Stimulated activated CD8-positive, alpha-beta memory T cell treated with anti-CD3 and anti-CD28 coated beads, Interleukin-7, amount 100 ng/mL, for 4 hours (primary cell): ENCODE results near the gene ARHGEF7.

Source experiments
- DNase-seq, 2 donors: peaks; one replicate each; pipeline ENCODE4 v3.0.0-alpha.2; 2020; ENCODE audit warnings: low read depth in 2 of 2

Gene ARHGEF7

DNA sequence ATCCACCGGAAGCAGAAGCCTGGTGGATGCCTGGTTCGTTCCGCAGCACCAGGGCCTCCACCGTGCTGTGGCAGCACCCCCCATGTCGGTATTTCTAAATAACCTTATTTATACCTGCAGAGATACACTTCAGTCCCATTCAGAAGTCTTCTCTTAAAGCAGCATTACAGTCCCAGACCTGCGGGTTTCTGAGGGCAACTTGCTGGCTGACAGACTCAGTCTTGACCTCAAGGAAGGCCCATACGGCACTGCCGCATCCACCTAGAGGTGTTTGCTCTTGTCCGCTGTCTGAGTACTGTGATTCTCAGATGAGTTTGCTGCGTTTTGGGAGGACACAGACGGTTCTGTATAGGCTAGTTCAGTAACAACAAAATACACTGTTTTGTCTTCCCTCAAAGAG lies 188.4 kb downstream of the ARHGEF7 start:
- no peak for DNase-seq

- no peak for DNase-seq
These were observed 189.0 kb downstream of the ARHGEF7 start for GRCh38 chr13:111304041-111304544.

DNA sequence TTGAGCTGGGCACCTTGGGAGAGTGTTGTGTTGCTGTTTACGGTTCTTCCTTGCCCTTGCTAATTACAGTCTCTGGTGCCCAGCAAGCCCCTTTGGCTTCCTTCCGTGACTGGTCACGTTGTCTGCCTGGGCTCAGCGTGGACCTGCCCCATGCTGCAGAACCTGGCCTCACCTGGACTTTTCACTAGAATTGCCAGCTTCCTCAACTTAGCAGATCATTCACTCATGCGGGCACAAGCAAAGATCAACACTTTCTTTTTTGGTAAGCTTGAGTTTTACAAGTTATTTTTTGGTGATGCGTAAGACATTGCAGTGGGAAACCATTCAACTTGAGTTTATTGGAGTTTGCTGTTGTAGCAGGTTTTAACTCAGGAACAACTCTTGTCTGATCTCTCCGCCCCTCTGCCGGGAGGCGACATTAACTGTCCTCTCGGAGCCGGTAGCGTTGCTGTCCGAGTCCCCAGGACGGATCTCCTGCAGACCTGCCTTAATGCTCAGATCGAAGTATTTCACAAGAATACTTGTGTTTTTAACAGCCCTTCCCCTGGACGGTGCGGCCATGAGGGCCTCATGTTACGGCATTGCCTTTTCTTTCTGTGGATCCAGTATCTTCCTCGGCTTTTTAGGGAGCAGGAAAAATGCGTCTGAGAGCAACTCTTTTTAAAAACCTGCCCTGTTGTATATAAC lies 189.6 kb downstream of the ARHGEF7 start:
- DNase-seq, result no peak

DNA sequence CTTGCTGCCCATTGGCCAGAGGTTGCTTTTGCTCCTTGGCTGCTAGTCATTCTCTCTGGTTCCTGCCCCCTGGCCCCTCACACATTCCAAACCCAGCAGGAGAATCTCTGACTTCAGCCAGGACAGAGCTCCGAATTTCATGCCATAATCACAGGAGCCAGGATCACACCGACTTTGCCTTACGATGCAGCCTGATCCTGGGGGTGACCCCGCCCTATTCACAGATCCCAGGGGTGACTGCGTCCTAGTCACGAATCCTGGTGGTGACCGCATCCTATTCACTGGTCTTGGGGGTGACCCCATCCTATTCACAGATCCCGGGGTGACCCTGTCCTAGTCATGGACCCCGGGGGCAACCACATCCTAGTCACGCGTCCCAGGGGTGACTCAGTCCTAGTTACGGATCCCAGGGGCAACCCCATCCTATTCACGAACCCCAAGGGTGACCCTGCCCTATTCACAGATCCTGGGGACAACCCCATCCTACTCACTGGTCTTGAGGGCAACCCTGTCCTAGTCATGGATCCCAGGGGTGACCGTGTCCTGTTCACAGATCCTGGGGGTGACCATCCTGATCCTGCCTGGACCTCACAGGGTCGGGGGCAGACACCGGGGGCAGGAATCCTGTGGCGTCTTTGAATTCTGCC lies 198.0 kb downstream of the ARHGEF7 start:
- no peak for DNase-seq

DNA sequence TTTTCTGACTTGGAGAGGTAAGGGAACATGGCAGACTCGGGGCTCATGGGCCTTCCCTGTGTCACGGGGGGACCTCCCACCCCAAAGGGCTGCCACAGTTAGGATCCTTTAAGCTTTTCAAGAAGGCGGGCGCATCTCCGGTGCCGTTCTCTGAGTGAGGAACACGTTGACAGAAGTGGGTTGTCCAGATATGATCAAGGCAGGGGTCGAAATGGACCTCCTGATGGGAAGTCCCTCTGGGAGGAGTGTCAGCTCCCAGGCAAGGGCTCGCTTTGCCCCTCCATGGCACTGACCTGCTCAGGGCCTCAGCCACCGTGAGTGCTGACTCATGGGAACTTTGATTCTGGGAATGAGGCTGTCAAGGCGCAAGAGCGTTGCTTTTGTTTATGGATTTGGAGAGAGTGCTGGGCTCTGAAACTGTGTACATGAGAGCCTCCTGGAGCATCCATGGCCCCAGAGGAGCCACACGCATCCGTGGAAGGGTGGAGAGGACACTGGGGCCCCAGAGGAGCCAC lies 198.9 kb downstream of the ARHGEF7 start:
- no peak for DNase-seq

DNA sequence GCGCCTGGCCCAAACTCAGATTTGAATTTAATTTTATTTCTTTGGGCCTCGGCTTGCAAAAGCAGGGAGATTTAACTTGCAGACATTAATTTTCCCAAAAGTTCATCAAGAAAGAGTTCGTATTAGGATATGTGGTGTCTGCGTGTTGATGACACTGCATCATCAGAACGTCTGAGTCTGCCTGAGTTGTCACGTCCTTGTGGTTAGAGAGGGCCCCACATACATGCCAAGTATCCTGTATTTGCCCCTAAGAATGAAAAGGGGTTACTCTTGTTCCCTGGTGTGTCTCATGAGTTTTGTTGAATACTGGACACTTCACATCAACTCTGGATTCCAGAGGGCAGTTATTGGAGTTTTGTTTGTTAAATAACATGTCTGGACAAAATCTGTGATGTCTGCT lies 199.7 kb downstream of the ARHGEF7 start:
- DNase-seq, result no peak

DNA sequence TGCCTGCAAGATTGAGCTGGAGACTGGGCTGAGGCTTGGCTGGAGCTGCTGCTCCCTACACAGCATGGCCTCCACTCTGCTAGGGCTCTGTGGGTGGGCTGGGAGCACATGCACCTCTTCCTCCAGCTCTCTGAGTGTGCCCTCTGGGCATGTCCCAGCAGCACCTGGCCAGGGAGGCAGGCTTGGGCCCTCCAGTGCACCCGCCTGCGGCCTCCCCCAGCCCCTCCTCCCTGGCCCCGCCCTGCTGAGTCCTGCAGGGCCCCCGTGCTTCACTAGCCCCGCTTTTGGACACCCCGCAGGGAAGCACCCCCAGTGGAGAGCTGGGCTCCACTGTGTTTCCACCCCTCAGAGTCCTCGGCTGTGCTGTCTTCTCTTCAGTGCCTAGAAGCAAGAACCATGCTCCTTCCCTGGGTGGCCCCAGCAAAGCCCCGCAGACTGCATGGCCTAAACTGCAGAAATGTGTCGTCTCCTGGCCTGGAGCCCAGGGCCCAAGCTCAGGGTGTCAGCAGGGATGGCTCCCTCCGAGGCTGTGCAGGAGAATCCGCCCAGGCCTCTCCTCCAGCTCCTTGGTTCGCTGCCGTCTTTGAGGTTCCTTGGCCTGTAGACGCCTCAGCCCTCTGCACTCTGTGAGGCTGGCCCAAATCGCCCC lies 200.4 kb downstream of the ARHGEF7 start:
- DNase-seq, result no peak

- no peak for DNase-seq
These were observed 201.1 kb downstream of the ARHGEF7 start for GRCh38 chr13:111316161-111316730.

GRCh38 chr13:111317042-111317550 lies 202.0 kb downstream of the ARHGEF7 start:
- DNase-seq, result no peak

DNA sequence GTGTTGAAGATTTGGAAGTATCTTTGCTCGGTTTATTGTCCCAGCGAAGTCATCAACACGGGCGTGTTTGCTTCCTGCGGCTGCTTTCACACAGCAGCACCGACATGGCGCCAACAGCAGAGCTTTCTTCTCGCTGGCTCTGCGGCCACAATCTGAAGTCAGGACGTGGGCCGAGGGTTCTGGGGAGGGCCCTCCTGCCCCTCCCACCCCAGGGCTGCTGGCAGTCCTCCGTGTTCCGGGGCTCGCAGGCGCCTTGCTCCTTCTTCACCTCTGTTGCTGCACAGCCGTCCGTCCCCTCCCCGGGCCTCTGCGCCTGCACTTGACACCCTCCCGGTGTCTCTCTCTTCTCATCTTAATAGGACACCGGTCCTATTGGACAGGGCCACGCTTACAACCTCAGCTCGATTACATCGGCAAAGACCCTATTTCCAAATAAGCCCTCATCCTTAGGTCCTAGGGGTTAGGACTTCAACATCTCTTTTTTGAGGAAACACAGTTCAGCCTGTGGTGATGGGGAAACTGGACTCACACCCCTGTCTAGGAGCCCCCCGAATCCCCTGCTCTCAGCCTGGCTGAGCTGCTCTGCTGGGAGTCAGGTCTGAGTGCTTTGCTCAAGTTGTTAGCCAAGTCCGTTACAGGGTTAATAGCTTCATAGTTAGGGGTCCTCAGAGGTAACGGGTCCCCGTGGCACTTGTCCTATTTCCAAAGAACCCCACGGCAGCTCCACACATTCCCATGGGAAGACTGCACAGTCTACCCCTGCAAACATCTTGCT lies 202.6 kb downstream of the ARHGEF7 start:
- DNase-seq, result no peak

DNA sequence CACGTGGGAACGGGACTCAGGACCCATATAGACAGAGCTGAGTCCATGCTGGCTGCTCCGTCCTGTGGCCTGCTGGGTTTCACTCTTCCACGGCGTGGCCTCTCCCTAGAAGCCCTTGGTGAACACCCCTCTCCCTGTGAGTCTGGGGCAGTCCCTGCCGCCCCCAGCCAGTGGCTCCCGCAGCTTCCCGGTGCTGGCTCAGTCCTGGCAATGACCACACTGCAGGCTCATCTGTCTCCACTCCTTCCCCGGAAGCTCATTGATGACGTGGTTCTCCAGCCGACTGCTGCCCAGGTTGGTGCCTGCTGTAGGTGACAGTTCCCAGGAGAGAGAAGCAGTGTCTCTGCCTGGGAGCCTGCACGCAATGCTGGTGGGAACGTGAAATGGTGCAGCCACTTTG lies 203.3 kb downstream of the ARHGEF7 start:
- no peak for DNase-seq

DNA sequence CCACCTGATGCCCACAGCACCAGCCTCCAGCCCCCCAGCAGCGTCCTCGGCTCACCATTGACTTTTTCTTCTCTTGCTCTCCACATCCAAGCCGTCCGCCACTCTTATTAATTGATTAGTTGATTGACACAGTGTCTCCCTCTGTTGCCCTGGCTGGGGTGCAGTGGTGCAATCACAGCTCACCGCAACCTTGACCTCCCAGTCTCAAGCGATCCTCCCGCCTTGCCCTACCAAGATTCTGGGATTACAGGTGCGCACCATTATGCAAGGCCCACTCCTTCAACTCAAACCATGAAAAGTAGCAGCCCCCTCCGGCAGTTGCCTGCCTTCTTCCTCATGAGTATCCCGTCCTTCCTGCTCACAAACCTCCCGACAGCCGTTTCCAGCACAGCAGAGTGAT lies 204.4 kb downstream of the ARHGEF7 start:
- no peak for DNase-seq

DNA sequence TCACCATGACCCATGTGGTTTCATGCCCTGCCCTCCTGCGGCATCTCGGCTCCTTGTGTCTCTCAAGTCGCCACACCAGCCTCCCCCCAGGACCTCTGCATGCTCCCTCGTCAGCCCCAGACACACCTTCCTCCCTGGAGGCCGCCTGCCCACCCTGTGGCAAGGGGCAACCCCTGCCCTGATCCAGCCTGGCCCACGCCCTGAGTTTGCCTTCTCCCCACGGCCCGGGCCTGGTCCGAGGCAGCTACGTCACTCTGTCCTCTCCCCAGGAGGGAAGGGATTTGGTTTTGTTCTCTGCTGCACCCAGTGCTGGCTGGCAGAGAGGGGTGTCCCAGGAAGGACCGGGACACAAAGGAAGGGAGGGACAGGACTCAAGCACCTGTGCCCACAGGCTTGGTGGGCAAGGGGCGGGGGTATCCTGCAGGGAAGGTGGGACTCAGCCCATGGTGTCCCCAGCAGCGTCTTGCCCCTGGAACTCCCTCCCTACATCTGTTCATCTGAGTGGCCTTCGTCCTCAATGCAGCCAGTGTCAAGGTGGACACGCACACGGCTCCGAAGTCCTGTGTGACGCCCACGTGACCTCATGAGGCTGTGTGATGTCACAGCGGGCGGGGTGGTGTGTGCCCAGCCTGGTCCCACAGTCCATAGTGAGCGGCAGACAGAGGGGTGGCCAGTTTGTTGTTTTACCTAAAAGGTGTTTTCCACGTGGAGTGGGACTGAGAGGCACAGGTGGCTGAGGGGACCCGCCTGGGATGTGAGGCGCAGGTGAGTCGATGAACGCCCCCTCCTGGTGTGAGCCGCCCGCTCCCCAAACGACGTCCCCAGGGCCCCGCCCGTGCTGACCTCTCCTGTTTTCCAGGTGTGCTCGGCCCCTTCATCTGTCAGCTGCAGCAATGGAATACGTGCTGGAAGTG lies 205.1 kb downstream of the ARHGEF7 start, which contains the start of gene TEX29:
Gene TEX29 (plus strand): TSS at position 645 of the 914 bp plus-strand sequence. CDS start 249 bp downstream, at position 894.
- DNase-seq, result no peak

GRCh38 chr13:111322001-111322915 lies 207.1 kb downstream of the ARHGEF7 start:
- no peak for DNase-seq

- DNase-seq, result no peak
These were observed 207.8 kb downstream of the ARHGEF7 start for GRCh38 chr13:111322916-111323331.

DNA sequence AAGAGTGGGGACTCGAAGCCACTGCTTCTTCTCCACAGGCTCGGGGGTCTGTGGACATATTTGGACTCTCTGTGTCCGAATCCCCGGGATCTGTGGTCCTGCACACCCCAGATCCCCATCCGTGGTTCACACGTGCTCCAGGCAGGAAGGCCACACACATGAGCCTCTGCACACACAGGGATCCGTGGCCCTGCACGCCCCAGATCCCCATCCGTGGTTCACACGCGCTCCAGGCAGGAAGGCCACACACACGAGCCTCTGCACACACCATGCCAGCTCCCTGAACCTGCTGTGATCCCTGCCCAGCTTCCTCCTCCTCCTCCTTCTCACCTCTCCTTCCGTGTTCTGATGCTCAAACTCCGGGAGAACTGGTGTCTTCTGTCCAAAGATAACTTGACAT lies 208.4 kb downstream of the ARHGEF7 start:
- no peak for DNase-seq

- no peak for DNase-seq
These were observed 209.0 kb downstream of the ARHGEF7 start for GRCh38 chr13:111323950-111324651.

GRCh38 chr13:111324736-111325135 lies 209.6 kb downstream of the ARHGEF7 start:
- no peak for DNase-seq
